Smooth muscle cell (in vitro differentiated cells): ENCODE data around the gene KRTAP12-2. TPM values are rescaled to one million over a fixed set of nuclear protein-coding genes. Genes with fewer than 3 reads are reported as not detected.

Source experiments
- DNase-seq: peaks from one replicate; lab custom pipeline; 2025; ENCODE audit not compliant: unreplicated experiment; lab: John Stamatoyannopoulos, UW
- H2AFZ ChIP-seq: fragments of 200-600 bp; sonication (generic); 2 replicates; pipeline ENCODE4 v1.6.0; 2016; ENCODE audit warnings: antibody characterized with exemption, low read depth, mild to moderate bottlenecking
- H3F3A ChIP-seq: fragments of 200-600 bp; sonication (generic); 2 replicates; pipeline ENCODE4 v1.6.0; 2017; ENCODE audit warnings: antibody characterized with exemption, low read depth
- H3K27ac ChIP-seq: fragments of 200-600 bp; sonication (generic); 2 replicates; pipeline ENCODE4 v1.5.1; 2016; ENCODE audit warnings: low read depth, mild to moderate bottlenecking
- H3K27me3 ChIP-seq: fragments of 200-600 bp; sonication (generic); 2 replicates; pipeline ENCODE4 v1.6.1; 2016; ENCODE audit warnings: low read depth, mild to moderate bottlenecking
- H3K36me3 ChIP-seq: fragments of 200-600 bp; sonication (generic); 2 replicates; pipeline ENCODE4 v1.5.1; 2016; ENCODE audit warnings: low read depth
- H3K4me1 ChIP-seq: fragments of 200-600 bp; sonication (generic); 2 replicates; pipeline ENCODE4 v1.5.1; 2016; ENCODE audit warnings: low read depth
- H3K4me2 ChIP-seq: fragments of 200-600 bp; sonication (generic); 2 replicates; pipeline ENCODE4 v1.6.0; 2016; ENCODE audit warnings: mild to moderate bottlenecking
- H3K4me3 ChIP-seq: fragments of 200-600 bp; sonication (generic); 2 replicates; pipeline ENCODE4 v1.5.1; 2016; ENCODE audit warnings: mild to moderate bottlenecking
- H3K79me2 ChIP-seq: fragments of 200-600 bp; sonication (generic); 2 replicates; pipeline ENCODE4 v1.6.0; 2016; ENCODE audit warnings: low read depth, mild to moderate bottlenecking
- H3K9ac ChIP-seq: fragments of 200-600 bp; sonication (generic); 2 replicates; pipeline ENCODE4 v1.6.0; 2016; ENCODE audit warnings: low read depth
- H3K9me3 ChIP-seq: fragments of 200-600 bp; sonication (generic); replicated peaks from 2 replicates; pipeline ENCODE4 v1.5.1; 2016; ENCODE audit warnings: low read depth
- H4K20me1 ChIP-seq: fragments of 200-600 bp; sonication (generic); 2 replicates; pipeline ENCODE4 v1.6.0; 2016; ENCODE audit warnings: low read depth
- CTCF ChIP-seq: fragments of 200-600 bp; sonication (generic); IDR thresholded peaks from 2 replicates; pipeline ENCODE4 v1.5.1; 2017; ENCODE audit warnings: borderline replicate concordance, mild to moderate bottlenecking, antibody characterized with exemption; ENCODE audit not compliant: insufficient read depth, poor library complexity, severe bottlenecking
- WGBS: methylation state at CpG from one replicate; pipeline ENCODE4 v1.1.7; 2016; ENCODE audit warnings: low lambda C conversion rate; 5-methylcytosine and 5-hydroxymethylcytosine counted together
- polyA plus RNA-seq: library from polyadenylated mRNA; unstranded; fragments of >200 nt; fragmentation: Nextera tagmentation; extraction: Ambion mirVana; gene quantifications from 2 replicates; pipeline ENCODE4 v1.2.1, GENCODE V29; 2016
- total RNA-seq: library from RNA; depleted of rRNA; stranded (reverse); fragments of >200 nt; gene quantifications from 2 replicates; pipeline ENCODE4 v1.2.3, GENCODE V29; 2014

Gene KRTAP12-2
- total and polyA plus RNA-seq, 2 experiments from 2014 or later, result not detected

- TF ChIP-seq CTCF, result no peak
- Histone ChIP-seq H3K79me2 (no peaks in the 10 kb centered on the region), H3F3A (no peaks in the 10 kb centered on the region), H3K27me3 (peaks cover 90% of the 10 kb centered on the region), H3K9ac (no peak overlapping the region), H3K36me3 (no peaks in the 10 kb centered on the region), H4K20me1 (no peaks in the 10 kb centered on the region), H3K4me2 (peak overlapping the region; percentile 33), H3K4me3 (no peak overlapping the region), H3K9me3 (no peaks in the 10 kb centered on the region), H2AFZ (no peak overlapping the region), H3K27ac (no peak overlapping the region), H3K4me1 (peaks cover 38% of the 10 kb centered on the region)
- no peak for DNase-seq
- 20% methylated on average over 22 of the region's 22 CpGs for WGBS
Measured at GRCh38 chr21:44712203-44713028, 45.7 kb upstream of the KRTAP12-2 start.

GRCh38 chr21:44711327-44712202 lies 44.8 kb upstream of the KRTAP12-2 start, which contains the start of gene TSPEAR:
Gene TSPEAR (minus strand): TSS chr21:44711572. CDS start chr21:44711514, 58 bp downstream.
- 5% methylated on average over 35 of the region's 41 CpGs for WGBS
- no peak for DNase-seq

GRCh38 chr21:44710756-44711326 lies 44.1 kb upstream of the KRTAP12-2 start:
- no peaks in the 10 kb centered on the region for H3K36me3 ChIP-seq
- H3K4me3 ChIP-seq, result no peak overlapping the region
- no peak overlapping the region for H3K27ac ChIP-seq
- no peaks in the 10 kb centered on the region for H3K9me3 ChIP-seq
- H3K79me2 ChIP-seq, result no peaks in the 10 kb centered on the region
- no peak for DNase-seq
- H3K27me3 ChIP-seq, result peaks cover 100% of the 10 kb centered on the region
- peak overlapping the region; percentile 33 for H3K4me2 ChIP-seq
- peaks cover 41% of the 10 kb centered on the region for H3K4me1 ChIP-seq
- H2AFZ ChIP-seq, result no peak overlapping the region
- no peak overlapping the region for H3K9ac ChIP-seq
- TF ChIP-seq CTCF, result no peak
- H4K20me1 ChIP-seq, result no peaks in the 10 kb centered on the region
- H3F3A ChIP-seq, result no peaks in the 10 kb centered on the region
- 3% methylated on average over 19 of the region's 20 CpGs for WGBS

More at GRCh38 chr21:44711327-44712202, 44.8 kb upstream of the KRTAP12-2 start, which contains the start of gene TSPEAR:
- Histone ChIP-seq H3K27me3 (peaks cover 96% of the 10 kb centered on the region), H3K9ac (no peak within 1 kb of the TSS), H3K27ac (no peak within 1 kb of the TSS), H3K4me3 (no peak within 1 kb of the TSS), H3K4me2 (peak within 1 kb of the TSS; percentile 33), H3K79me2 (no peaks in the 10 kb centered on the region), H3F3A (no peaks in the 10 kb centered on the region), H2AFZ (no peak within 1 kb of the TSS), H3K4me1 (peaks cover 41% of the 10 kb centered on the region), H4K20me1 (no peaks in the 10 kb centered on the region), H3K9me3 (no peaks in the 10 kb centered on the region), H3K36me3 (no peaks in the 10 kb centered on the region)
- TF ChIP-seq CTCF, result no peak
